DMS 273 treated with DMSO at 0.1 percent for 48 hours (cell line): ENCODE measurements around the gene AUTS2.
A peak's percentile ranks its signal among the peaks of the same experiment; 100 is the strongest.

Experiments used
- DNase-seq: peaks from one replicate; lab custom pipeline; 2025; lab: John Stamatoyannopoulos, UW

AUTS2 gene

GRCh38 chr7:69656890-69657289 is 58.6 kb downstream of the AUTS2 start:
- DNase-seq: no peak

DNA sequence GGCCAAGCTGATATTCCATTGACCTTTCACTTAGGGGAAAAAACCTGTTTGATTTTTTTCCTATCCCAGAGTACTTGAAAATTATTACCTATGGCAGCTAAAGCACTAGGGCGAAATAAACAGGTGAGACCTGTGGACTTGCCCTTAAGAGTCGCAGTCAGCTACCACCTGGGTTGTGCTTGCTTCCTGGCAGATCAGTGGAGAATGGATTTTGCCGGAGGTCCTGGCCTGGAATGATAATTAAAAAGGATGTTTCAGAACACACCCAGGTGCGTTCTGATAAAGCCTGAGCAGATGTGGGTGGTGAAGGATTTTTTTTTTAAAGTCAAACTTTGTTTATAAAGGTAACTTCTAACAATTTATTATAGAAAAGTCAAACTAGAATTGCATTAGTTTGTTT is 59.1 kb downstream of the AUTS2 start:
- no peak for DNase-seq

GRCh38 chr7:69657985-69658384 is 59.7 kb downstream of the AUTS2 start:
- no peak for DNase-seq

DNA sequence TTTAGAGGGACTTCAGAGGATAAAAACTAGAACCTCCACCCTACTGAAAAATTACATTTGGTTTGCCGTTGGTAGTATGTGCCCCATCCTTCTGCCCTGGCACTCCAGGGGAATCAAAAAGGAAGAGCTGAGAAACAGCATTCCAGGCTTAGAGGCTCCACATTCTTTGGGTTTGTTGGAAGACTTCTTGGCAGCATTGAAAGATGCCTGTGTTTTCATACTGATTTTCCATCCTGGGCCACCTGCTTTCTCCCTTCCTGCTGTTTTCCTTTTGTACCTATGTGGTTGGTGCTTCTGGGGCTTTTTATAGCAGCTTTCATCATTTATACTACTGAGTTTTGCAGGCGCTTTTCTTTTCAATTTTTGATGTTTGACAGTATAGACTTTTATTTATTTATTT is 61.7 kb downstream of the AUTS2 start:
- DNase-seq: no peak

DNA sequence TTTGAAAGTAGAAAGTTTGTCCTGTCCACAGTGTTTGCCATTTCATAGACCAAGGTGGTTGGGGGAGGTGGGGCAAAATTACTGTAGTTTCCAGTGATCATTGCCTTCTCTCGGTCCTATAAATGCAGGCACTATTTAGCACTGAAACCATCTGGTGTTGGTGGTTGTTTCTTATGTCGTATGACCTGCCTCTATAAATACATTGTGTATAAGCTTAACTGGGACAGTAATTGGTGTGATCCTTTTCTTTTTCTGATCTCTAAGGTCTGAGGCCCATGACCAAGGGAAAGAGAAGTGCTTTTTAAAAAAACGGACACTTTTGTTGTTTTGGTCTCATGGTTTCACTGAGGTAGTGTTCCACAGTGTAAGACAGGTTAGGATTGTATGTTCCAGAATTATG is 63.1 kb downstream of the AUTS2 start:
- no peak for DNase-seq

- peak; percentile 37 for DNase-seq
Measured at GRCh38 chr7:69663911-69664832, 65.9 kb downstream of the AUTS2 start.

GRCh38 chr7:69665369-69665768 is 67.1 kb downstream of the AUTS2 start:
- no peak for DNase-seq

DNA sequence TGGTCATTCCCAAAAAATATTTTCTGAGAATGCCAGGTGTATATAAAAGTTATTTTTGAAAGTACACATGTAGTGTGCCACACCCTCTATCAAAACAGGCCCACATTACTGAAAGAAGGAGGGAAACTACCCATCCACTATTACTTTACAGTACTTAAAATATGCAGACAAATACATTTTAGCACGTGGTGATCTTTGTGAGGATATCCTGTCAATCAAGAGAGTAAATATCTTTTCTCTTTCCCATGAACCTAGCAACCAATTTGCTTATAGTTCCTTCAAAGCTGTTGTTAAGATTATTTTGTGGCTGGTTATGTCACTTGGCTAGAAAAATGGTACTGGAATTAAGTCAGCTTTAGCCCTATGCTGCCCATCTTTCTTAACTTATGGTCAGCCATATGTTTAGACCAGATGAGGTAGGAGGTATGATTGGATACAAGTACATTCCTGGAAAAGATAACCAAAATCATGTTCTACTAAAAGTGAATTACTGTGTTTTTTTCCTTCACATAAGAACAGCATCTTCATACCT is 70.1 kb downstream of the AUTS2 start:
- no peak for DNase-seq

GRCh38 chr7:69670701-69671100 is 72.4 kb downstream of the AUTS2 start:
- no peak for DNase-seq

- no peak for DNase-seq
Measured at GRCh38 chr7:69673074-69673473, 74.8 kb downstream of the AUTS2 start.

GRCh38 chr7:69674701-69675182 is 76.5 kb downstream of the AUTS2 start:
- no peak for DNase-seq

DNA sequence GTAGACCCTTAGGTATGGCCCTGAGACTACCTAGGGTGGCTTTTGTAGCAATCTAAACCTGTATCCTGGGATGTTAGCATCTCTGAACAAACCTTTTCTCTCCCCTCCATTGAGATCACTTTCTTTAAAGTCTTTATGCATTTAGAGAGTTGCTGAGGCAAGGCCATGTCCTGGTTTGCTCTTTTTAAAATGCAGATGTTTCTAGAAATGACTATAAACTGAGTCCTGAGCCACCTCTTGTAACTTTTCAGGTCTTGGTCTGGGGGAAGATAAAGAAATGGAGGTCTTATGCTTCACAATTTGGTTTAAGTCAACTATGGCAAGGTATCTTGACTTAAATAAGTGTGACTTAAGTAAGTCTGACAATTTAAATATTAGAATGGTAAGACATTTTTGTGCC is 78.0 kb downstream of the AUTS2 start:
- no peak for DNase-seq

DNA sequence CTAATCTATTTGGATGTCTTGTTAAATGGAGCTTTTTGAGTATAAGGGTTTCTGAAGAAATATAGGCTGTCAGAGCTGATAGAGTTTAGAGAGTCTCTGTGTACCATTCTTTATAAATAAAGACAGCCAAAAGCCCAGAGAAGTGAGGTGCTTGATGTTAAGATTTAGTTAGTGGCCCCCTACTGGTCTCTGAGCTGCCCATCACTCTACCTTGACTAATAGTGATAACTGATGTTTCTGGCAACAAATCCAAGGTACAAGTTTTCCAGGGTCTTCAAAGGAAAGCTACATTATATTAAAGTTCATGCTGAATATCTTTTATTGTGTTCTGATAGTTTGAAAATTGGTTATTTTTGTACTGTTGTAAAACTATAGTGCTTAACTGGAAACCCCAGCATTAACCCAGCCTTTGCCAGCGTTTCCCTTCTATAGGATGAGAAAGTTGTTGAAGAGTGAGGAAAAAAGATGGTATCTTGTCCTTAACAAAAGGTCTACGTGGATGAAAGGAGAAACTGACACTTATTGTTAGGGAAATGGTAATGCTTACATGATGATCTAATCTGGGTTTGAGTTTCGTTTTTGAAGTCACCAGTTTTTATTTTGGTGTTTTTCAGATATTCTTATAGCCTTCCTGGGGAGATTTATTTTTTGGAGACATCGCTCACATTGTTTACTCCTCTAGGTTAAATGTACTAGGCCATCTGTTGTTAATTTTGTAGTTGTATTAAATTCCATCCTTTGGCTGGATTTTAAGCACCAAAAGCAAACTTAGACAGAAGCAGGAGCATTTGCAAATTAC is 79.0 kb downstream of the AUTS2 start:
- no peak for DNase-seq

DNA sequence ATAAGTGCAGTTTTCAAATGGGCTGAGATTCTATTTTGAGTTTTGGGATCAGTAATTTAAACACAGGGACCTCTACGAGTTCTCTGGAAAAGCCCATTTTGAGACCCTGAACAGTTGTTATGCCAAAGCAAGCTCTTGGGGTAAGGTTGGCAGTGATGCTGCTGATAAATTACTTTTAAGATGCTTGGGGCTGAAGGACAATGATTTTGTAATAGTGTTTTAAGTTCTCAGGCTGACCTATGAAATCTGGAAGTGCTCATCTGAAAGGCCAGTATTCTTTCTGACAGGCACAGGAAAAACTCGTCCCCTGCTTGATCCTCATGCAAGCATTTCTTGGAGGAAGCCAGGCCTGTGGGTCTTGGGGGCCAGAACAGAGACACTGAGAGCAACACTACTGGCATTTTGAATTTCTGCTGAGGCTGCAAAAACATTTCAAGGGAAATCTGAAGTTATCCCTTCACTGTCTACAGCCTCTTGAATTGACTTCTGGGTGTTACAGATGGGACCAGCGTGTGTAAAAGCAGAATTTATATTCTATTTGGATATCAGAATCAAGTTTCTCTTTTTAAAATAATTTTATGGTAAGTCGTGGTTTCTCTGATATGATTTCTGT is 79.7 kb downstream of the AUTS2 start:
- no peak for DNase-seq

DNA sequence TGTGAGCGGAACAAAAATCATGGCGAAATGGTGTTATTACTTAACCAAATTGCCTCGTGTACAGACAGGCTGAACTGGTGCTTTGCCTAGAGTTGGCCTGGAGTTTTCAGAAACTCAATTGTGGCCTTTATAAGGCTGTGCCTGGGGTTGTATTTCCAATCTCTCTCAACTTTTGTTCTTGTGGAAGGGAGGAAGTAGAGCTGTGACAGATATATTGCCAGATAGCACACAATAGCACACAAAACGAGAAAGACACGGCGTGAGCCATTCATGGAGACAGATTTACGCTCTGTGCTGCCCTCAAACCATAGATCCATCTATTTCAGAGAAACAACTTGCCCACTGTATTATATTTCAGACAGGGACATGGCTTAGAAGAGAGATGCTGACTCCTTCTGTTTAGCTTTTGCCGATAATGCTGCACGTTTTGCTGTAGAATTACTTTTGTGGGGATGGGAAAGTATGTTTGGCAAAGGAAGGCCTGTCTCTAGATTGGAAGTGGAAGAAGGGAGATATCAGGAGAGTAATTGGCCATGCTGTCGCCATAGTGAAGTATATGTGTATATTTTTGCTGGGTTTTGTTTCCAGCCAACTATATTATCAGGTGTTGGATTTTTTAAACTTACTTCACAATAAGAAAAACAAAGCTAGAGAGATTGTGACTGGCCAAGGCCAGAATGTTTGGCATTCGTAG is 80.4 kb downstream of the AUTS2 start:
- no peak for DNase-seq

GRCh38 chr7:69681181-69681580 is 82.9 kb downstream of the AUTS2 start:
- no peak for DNase-seq

DNA sequence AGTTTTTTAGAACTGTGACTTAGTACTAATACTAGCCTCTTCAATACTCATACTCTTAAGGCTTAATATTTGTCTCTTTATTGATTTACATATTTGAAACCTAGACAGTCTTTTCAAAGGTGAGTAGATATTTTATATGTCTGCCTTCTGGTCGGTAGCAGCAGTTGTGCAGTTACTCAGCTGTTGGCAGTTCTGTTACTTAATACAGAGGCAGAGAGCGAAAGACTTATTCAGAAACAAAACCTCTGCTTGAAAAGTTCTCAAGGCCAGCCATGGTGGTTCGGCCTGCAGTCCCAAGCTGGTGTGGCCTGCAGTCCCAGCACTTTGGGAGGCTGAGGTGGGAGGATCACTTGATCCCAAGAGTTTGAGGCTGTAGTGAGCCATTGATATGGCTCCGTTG is 84.2 kb downstream of the AUTS2 start:
- no peak for DNase-seq

DNA sequence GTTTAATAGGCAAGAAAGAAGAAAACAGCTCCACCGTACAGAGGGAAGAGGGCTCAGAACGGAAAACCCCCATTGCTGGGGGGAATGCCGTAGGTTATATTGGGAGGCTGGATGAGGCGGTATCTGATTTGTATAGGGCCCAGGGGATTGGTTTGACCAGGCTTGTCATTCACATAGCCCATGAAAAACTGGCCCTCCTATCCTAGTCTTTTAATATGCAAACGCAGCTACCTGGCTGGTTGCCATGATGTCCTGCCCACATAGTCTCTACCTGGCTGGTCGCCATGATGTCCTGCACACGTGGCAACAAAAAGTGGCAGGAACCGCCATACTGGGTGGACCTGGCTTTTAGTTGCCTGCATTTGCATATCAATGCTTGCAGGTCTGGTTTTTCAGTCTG is 84.7 kb downstream of the AUTS2 start:
- no peak for DNase-seq

DNA sequence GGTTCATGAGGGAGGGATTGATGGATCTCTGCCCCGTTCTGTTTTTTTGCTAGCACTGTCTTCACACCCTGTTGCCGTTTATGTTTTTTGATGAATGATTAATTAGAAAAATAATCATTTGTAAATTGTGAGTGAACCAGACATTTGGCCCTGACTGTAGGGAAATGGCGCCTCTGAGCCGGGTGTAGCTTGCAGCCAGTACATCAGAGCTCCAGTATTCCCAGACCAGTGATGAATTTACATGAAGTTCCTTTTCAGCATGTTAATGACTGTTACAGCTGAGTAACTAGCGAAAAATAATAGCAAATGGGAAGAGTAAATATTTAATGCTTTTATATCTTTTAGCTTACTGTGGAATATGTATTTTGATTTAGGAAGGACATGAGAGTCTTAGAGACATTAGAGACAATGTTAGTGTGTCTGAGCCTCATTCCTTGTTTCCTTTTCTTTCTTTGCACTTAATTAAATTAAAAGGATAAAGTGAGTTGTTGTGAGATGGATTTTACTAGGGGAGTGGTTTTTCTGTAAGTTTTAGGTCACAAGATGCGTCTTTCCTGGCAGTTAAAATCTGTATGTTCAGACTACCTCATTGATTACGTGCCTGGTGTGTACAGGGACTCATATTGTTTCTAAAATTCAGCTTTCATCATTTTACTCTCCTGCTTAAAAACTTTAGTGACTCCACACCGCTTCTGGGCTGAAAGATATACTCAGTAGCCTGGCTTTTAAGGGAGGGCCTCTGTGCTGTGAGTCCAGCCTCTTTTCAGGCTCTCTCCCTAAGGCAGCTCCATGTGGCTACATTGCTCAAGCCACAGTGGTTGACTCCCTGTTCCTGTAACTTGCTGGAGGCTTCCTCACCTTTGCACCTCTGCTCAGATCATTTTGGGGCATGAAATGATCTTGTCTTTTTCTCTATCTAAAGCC is 86.4 kb downstream of the AUTS2 start:
- no peak for DNase-seq

GRCh38 chr7:69685293-69685631 is 87.0 kb downstream of the AUTS2 start:
- no peak for DNase-seq

GRCh38 chr7:69686366-69686765 is 88.1 kb downstream of the AUTS2 start:
- no peak for DNase-seq
